ENCODE measurements around the gene CACNA1C. TPM values are rescaled to one million over a fixed set of nuclear protein-coding genes. Genes with fewer than 3 reads are reported as not detected.

Gene CACNA1C
- polyA plus RNA-seq, 4 donors: 0.67 to 2.5 (median 2.0) TPM

DNA sequence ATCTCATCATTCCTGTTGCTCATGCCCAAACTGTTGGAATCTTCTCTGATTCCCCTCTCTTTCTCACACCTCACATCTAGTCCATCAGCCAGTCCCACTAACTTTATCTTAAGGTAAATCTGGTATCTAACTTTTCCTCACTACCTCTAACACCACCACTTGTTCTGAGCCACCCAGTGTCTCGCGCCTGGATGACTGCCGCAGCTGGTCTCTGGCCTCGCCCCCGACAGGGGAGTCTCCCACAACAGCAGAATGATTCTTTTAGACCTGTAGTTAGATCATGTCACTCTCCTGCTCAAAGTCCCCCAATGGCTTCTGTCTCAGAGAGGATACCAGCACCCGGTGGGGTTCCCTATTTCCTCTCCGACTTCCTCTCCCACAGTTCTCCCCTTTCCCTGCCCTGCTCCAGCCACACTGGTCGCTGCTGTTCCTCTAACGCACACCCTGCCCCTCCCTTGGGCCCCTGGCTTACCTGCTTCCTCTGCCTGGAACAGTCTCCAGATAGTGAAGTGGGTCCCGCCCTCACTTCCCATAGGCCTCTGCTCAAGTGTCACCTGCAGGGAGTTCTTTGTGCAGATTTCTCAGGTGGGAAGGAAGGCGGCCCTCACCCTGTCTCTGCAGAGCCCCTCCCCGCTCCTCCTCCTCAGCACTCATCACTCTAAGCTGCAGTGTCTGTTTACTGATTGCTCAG is 403.5 kb downstream of the CACNA1C start:
- DNase-seq: peak in 1 of 2 donors; percentile 14

GRCh38 chr12:2456813-2457186 is 404.0 kb downstream of the CACNA1C start:
- Histone ChIP-seq H3K27me3 (ENCODE audit: control insufficient read depth in 3 of 3, insufficient read depth in 3 of 3, low read length in 3 of 3) (no peaks in the 10 kb centered on the region), H3K27ac (ENCODE audit: low read depth in 1 of 3, low read length in 2 of 3) (no peak overlapping the region), H3K9me3 (ENCODE audit: control insufficient read depth in 2 of 2, insufficient read depth in 1 of 2, low read depth in 1 of 2, low read length in 1 of 2) (no peaks in the 10 kb centered on the region), H3K36me3 (ENCODE audit: control insufficient read depth in 3 of 3, insufficient read depth in 2 of 3, low read depth in 1 of 3, low read length in 3 of 3) (peaks cover 0 to 2% (median 0%) of the 10 kb centered on the region in 3 donors), H3K4me3 (ENCODE audit: low read depth in 1 of 3, low read length in 3 of 3) (no peak overlapping the region), H3K4me1 (ENCODE audit: control insufficient read depth in 3 of 3, insufficient read depth in 2 of 3, low read depth in 1 of 3, low read length in 2 of 3) (no peaks in the 10 kb centered on the region)
- no peak for FAIRE-seq
- DNase-seq: no peak
- 77 to 83% (median 78%) methylated on average over 6 of the region's 6 CpGs for WGBS, 3 donors

More for the DNA sequence above, 403.5 kb downstream of the CACNA1C start:
- H3K27ac ChIP-seq (ENCODE audit: low read depth in 1 of 3, low read length in 2 of 3): no peak overlapping the region
- H3K36me3 ChIP-seq (ENCODE audit: control insufficient read depth in 3 of 3, insufficient read depth in 2 of 3, low read depth in 1 of 3, low read length in 3 of 3): peaks cover 0 to 2% (median 0%) of the 10 kb centered on the region in 3 donors
- FAIRE-seq: no peak
- H3K4me3 ChIP-seq (ENCODE audit: low read depth in 1 of 3, low read length in 3 of 3): no peak overlapping the region
- H3K4me1 ChIP-seq (ENCODE audit: control insufficient read depth in 3 of 3, insufficient read depth in 2 of 3, low read depth in 1 of 3, low read length in 2 of 3): no peaks in the 10 kb centered on the region
- no peaks in the 10 kb centered on the region for H3K9me3 ChIP-seq (ENCODE audit: control insufficient read depth in 2 of 2, insufficient read depth in 1 of 2, low read depth in 1 of 2, low read length in 1 of 2)
- no peaks in the 10 kb centered on the region for H3K27me3 ChIP-seq (ENCODE audit: control insufficient read depth in 3 of 3, insufficient read depth in 3 of 3, low read length in 3 of 3)
- 63 to 78% (median 72%) methylated on average over 12 of the region's 12 CpGs for WGBS, 3 donors

- H3K27ac ChIP-seq (ENCODE audit: low read depth in 1 of 3, low read length in 2 of 3): no peak overlapping the region
- H3K9me3 ChIP-seq (ENCODE audit: control insufficient read depth in 2 of 2, insufficient read depth in 1 of 2, low read depth in 1 of 2, low read length in 1 of 2): no peaks in the 10 kb centered on the region
- DNase-seq (no peak), FAIRE-seq (no peak)
- no peaks in the 10 kb centered on the region for H3K4me1 ChIP-seq (ENCODE audit: control insufficient read depth in 3 of 3, insufficient read depth in 2 of 3, low read depth in 1 of 3, low read length in 2 of 3)
- no peak overlapping the region for H3K4me3 ChIP-seq (ENCODE audit: low read depth in 1 of 3, low read length in 3 of 3)
- H3K36me3 ChIP-seq (ENCODE audit: control insufficient read depth in 3 of 3, insufficient read depth in 2 of 3, low read depth in 1 of 3, low read length in 3 of 3): peaks cover 0 to 2% (median 0%) of the 10 kb centered on the region in 3 donors
- H3K27me3 ChIP-seq (ENCODE audit: control insufficient read depth in 3 of 3, insufficient read depth in 3 of 3, low read length in 3 of 3): no peaks in the 10 kb centered on the region
- 90 to 93% (median 91%) methylated on average over 23 of the region's 23 CpGs for WGBS, 3 donors
Observed at GRCh38 chr12:2457215-2457932, 404.6 kb downstream of the CACNA1C start.

DNA sequence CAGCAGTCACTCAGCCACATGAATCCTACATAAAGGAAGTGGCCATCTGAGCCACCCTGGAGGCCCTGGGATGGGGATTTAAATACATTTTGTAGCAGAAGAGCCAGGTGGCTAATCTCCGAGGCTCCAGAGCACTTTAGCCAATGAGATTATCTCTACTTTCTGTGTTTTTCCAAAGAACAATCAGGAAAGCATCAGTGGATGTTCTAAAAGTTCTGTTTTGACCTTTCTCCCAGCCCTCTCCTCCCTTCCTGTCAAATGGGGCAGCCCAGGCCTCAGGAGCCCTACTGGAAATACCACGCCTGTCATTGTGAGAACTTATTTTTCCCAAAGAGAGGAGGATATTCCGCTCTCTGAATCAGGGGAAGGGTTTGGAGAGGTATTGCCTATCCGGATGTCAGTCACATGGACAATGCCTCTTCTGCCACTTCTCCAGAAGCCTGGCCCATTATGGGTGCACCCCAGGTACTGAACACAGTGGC is 405.2 kb downstream of the CACNA1C start:
- no peaks in the 10 kb centered on the region for H3K27me3 ChIP-seq (ENCODE audit: control insufficient read depth in 3 of 3, insufficient read depth in 3 of 3, low read length in 3 of 3)
- peaks cover 0 to 2% (median 0%) of the 10 kb centered on the region in 3 donors for H3K36me3 ChIP-seq (ENCODE audit: control insufficient read depth in 3 of 3, insufficient read depth in 2 of 3, low read depth in 1 of 3, low read length in 3 of 3)
- no peak overlapping the region for H3K27ac ChIP-seq (ENCODE audit: low read depth in 1 of 3, low read length in 2 of 3)
- DNase-seq: no peak
- H3K4me1 ChIP-seq (ENCODE audit: control insufficient read depth in 3 of 3, insufficient read depth in 2 of 3, low read depth in 1 of 3, low read length in 2 of 3): no peaks in the 10 kb centered on the region
- H3K4me3 ChIP-seq (ENCODE audit: low read depth in 1 of 3, low read length in 3 of 3): no peak overlapping the region
- 80 to 88% (median 84%) methylated on average over 4 of the region's 4 CpGs for WGBS, 3 donors
- no peaks in the 10 kb centered on the region for H3K9me3 ChIP-seq (ENCODE audit: control insufficient read depth in 2 of 2, insufficient read depth in 1 of 2, low read depth in 1 of 2, low read length in 1 of 2)
- FAIRE-seq: no peak

GRCh38 chr12:2460051-2460670 is 407.4 kb downstream of the CACNA1C start:
- H3K4me3 ChIP-seq (ENCODE audit: low read depth in 1 of 3, low read length in 3 of 3): no peak overlapping the region
- DNase-seq (no peak), FAIRE-seq (no peak)
- WGBS, 3 donors: 79 to 93% (median 86%) methylated on average over 10 of the region's 10 CpGs
- H3K9me3 ChIP-seq (ENCODE audit: control insufficient read depth in 2 of 2, insufficient read depth in 1 of 2, low read depth in 1 of 2, low read length in 1 of 2): no peaks in the 10 kb centered on the region
- no peak overlapping the region for H3K27ac ChIP-seq (ENCODE audit: low read depth in 1 of 3, low read length in 2 of 3)
- H3K27me3 ChIP-seq (ENCODE audit: control insufficient read depth in 3 of 3, insufficient read depth in 3 of 3, low read length in 3 of 3): no peaks in the 10 kb centered on the region
- H3K4me1 ChIP-seq (ENCODE audit: control insufficient read depth in 3 of 3, insufficient read depth in 2 of 3, low read depth in 1 of 3, low read length in 2 of 3): no peaks in the 10 kb centered on the region
- no peaks in the 10 kb centered on the region for H3K36me3 ChIP-seq (ENCODE audit: control insufficient read depth in 3 of 3, insufficient read depth in 2 of 3, low read depth in 1 of 3, low read length in 3 of 3)

GRCh38 chr12:2461046-2461445 is 408.3 kb downstream of the CACNA1C start:
- no peak for FAIRE-seq
- no peak overlapping the region for H3K27ac ChIP-seq (ENCODE audit: low read depth in 1 of 3, low read length in 2 of 3)
- H3K27me3 ChIP-seq (ENCODE audit: control insufficient read depth in 3 of 3, insufficient read depth in 3 of 3, low read length in 3 of 3): no peaks in the 10 kb centered on the region
- no peaks in the 10 kb centered on the region for H3K9me3 ChIP-seq (ENCODE audit: control insufficient read depth in 2 of 2, insufficient read depth in 1 of 2, low read depth in 1 of 2, low read length in 1 of 2)
- 90 to 95% (median 92%) methylated on average over 4 of the region's 4 CpGs for WGBS, 3 donors
- no peaks in the 10 kb centered on the region for H3K4me1 ChIP-seq (ENCODE audit: control insufficient read depth in 3 of 3, insufficient read depth in 2 of 3, low read depth in 1 of 3, low read length in 2 of 3)
- no peak overlapping the region for H3K4me3 ChIP-seq (ENCODE audit: low read depth in 1 of 3, low read length in 3 of 3)
- no peaks in the 10 kb centered on the region for H3K36me3 ChIP-seq (ENCODE audit: control insufficient read depth in 3 of 3, insufficient read depth in 2 of 3, low read depth in 1 of 3, low read length in 3 of 3)
- no peak for DNase-seq

GRCh38 chr12:2461645-2462044 is 408.9 kb downstream of the CACNA1C start:
- FAIRE-seq (no peak), DNase-seq (no peak)
- Histone ChIP-seq H3K4me3 (ENCODE audit: low read depth in 1 of 3, low read length in 3 of 3) (no peak overlapping the region), H3K36me3 (ENCODE audit: control insufficient read depth in 3 of 3, insufficient read depth in 2 of 3, low read depth in 1 of 3, low read length in 3 of 3) (no peaks in the 10 kb centered on the region), H3K4me1 (ENCODE audit: control insufficient read depth in 3 of 3, insufficient read depth in 2 of 3, low read depth in 1 of 3, low read length in 2 of 3) (no peaks in the 10 kb centered on the region), H3K9me3 (ENCODE audit: control insufficient read depth in 2 of 2, insufficient read depth in 1 of 2, low read depth in 1 of 2, low read length in 1 of 2) (no peaks in the 10 kb centered on the region), H3K27me3 (ENCODE audit: control insufficient read depth in 3 of 3, insufficient read depth in 3 of 3, low read length in 3 of 3) (no peaks in the 10 kb centered on the region), H3K27ac (ENCODE audit: low read depth in 1 of 3, low read length in 2 of 3) (no peak overlapping the region)
- WGBS, 3 donors: 95 to 96% (median 95%) methylated on average over 12 of the region's 12 CpGs

DNA sequence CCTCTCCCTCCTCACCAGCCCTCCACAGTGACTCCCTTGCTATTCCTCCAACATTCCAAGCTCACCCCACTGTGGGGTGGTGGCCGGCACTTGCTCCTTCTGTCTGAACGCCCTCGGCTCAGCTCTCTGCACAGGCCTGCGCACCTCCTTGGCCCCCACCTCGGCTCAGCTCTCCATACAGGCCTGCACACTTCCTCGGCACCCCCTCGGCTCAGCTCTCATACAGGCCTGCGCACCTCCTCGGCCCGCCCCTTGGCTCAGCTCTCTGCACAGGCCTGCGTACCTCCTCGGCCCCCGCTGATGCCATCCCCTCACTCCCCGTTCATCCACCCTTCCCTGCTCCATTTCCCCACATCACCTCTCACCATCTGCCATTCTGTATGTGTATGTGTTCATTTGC is 409.3 kb downstream of the CACNA1C start:
- 95 to 97% (median 97%) methylated on average over 14 of the region's 14 CpGs for WGBS, 3 donors
- no peaks in the 10 kb centered on the region for H3K9me3 ChIP-seq (ENCODE audit: control insufficient read depth in 2 of 2, insufficient read depth in 1 of 2, low read depth in 1 of 2, low read length in 1 of 2)
- H3K4me1 ChIP-seq (ENCODE audit: control insufficient read depth in 3 of 3, insufficient read depth in 2 of 3, low read depth in 1 of 3, low read length in 2 of 3): no peaks in the 10 kb centered on the region
- DNase-seq: no peak
- H3K4me3 ChIP-seq (ENCODE audit: low read depth in 1 of 3, low read length in 3 of 3): no peak overlapping the region
- H3K27ac ChIP-seq (ENCODE audit: low read depth in 1 of 3, low read length in 2 of 3): no peak overlapping the region
- no peaks in the 10 kb centered on the region for H3K36me3 ChIP-seq (ENCODE audit: control insufficient read depth in 3 of 3, insufficient read depth in 2 of 3, low read depth in 1 of 3, low read length in 3 of 3)
- no peak for FAIRE-seq
- no peaks in the 10 kb centered on the region for H3K27me3 ChIP-seq (ENCODE audit: control insufficient read depth in 3 of 3, insufficient read depth in 3 of 3, low read length in 3 of 3)
